HEK293T (cell line): ENCODE results near the gene ZNF580.

ENCODE experiments used
- ELF4 ChIP-seq: fragments of 450-650 bp; IDR thresholded peaks from 2 replicates; pipeline ENCODE4 v1.6.1; 2017; ENCODE audit warnings: antibody characterized with exemption
- FOXA1 ChIP-seq: fragments of 450-650 bp; IDR thresholded peaks from 2 replicates; pipeline ENCODE4 v1.6.1; 2016; ENCODE audit warnings: mild to moderate bottlenecking
- FOXK2 ChIP-seq: fragments of 450-650 bp; IDR thresholded peaks from 2 replicates; pipeline ENCODE4 v1.6.1; 2016; ENCODE audit warnings: mild to moderate bottlenecking
- FOXM1 ChIP-seq: fragments of 450-650 bp; IDR thresholded peaks from 2 replicates; pipeline ENCODE4 v1.6.1; 2017; ENCODE audit warnings: mild to moderate bottlenecking, borderline replicate concordance
- L3MBTL2 ChIP-seq: fragments of 450-650 bp; conservative IDR thresholded peaks from 2 replicates; pipeline ENCODE4 v1.6.1; 2016; ENCODE audit warnings: mild to moderate bottlenecking

GRCh38 chr19:55602104-55603001 lies 38.4 kb upstream of the ZNF580 start:
- no peak for TF ChIP-seq FOXM1
- no peak for TF ChIP-seq FOXA1
- no peak for TF ChIP-seq FOXK2
- TF ChIP-seq L3MBTL2: no peak
- no peak for TF ChIP-seq ELF4
